HEK293T (cell line): Measurements from ENCODE around the gene OR11A1.

Experiments used
- ARNT ChIP-seq: fragments of 450-650 bp; IDR thresholded peaks from 2 replicates; pipeline ENCODE4 v1.6.1; 2017; ENCODE audit warnings: mild to moderate bottlenecking
- BHLHE40 ChIP-seq: fragments of 450-650 bp; IDR thresholded peaks from 2 replicates; pipeline ENCODE4 v1.6.1; 2016; ENCODE audit warnings: mild to moderate bottlenecking, moderate library complexity, borderline replicate concordance
- CTBP1 ChIP-seq: fragments of 450-650 bp; IDR thresholded peaks from 2 replicates; pipeline ENCODE4 v1.6.1; 2016; ENCODE audit warnings: borderline replicate concordance
- FOXA1 ChIP-seq: fragments of 450-650 bp; IDR thresholded peaks from 2 replicates; pipeline ENCODE4 v1.6.1; 2016; ENCODE audit warnings: mild to moderate bottlenecking
- FOXK2 ChIP-seq: fragments of 450-650 bp; IDR thresholded peaks from 2 replicates; pipeline ENCODE4 v1.6.1; 2016; ENCODE audit warnings: mild to moderate bottlenecking
- FOXM1 ChIP-seq: fragments of 450-650 bp; IDR thresholded peaks from 2 replicates; pipeline ENCODE4 v1.6.1; 2017; ENCODE audit warnings: mild to moderate bottlenecking, borderline replicate concordance
- HDGF ChIP-seq: fragments of 450-650 bp; IDR thresholded peaks from 2 replicates; pipeline ENCODE4 v1.6.1; 2017; ENCODE audit warnings: antibody characterized with exemption, borderline replicate concordance
- SUZ12 ChIP-seq: fragments of 450-650 bp; IDR thresholded peaks from 2 replicates; pipeline ENCODE4 v1.6.1; 2016; ENCODE audit warnings: mild to moderate bottlenecking
- TARDBP ChIP-seq: fragments of 450-650 bp; IDR thresholded peaks from 2 replicates; pipeline ENCODE4 v1.6.1; 2016
- ZNF384 ChIP-seq: fragments of 450-650 bp; IDR thresholded peaks from 2 replicates; pipeline ENCODE4 v1.6.1; 2016

DNA sequence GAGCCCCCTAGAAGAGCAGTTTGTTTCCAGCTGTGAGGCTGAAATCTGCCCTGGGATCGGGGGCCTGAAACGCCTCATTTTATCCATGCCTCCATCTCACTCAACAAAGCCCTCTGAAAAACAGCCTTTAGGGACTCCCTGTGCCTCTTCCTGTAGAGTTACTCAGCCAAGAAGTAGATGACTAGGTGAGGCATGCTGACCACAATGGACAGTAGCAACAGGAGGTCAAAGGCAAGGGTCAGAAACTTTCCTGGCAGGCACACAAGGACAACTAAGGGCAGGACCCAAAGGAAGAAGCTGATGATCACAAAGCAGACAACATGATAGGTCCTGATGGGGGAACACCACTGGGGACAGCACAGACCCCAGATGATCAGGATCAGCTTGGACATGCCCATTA, 18.1 kb upstream of the OR11A1 start:
- no peak for TF ChIP-seq HDGF
- TF ChIP-seq BHLHE40, result no peak
- no peak for TF ChIP-seq FOXA1
- TF ChIP-seq FOXM1, result no peak
- no peak for TF ChIP-seq CTBP1
- TF ChIP-seq FOXK2, result no peak
- no peak for TF ChIP-seq TARDBP
- TF ChIP-seq ARNT, result no peak
- no peak for TF ChIP-seq SUZ12
- no peak for TF ChIP-seq ZNF384
